BLaER1 (cell line): ENCODE data around the gene SLC38A6.
"Not testable (repeated sequence)": the region's sequence is repeated elsewhere in the genome, so short reads cannot be mapped to it uniquely, and the experiment has no call there.

Experiments
- H3K27ac ChIP-seq: shearing (Covaris generic); formaldehyde crosslinking; 2 replicates; pipeline ENCODE4 v1.8.1; 2022
- H3K27me3 ChIP-seq: shearing (Covaris generic); formaldehyde crosslinking; 2 replicates; pipeline ENCODE4 v1.8.1; 2022
- H3K36me3 ChIP-seq: shearing (Covaris generic); formaldehyde crosslinking; 2 replicates; pipeline ENCODE4 v1.8.1; 2022
- H3K4me1 ChIP-seq: shearing (Covaris generic); formaldehyde crosslinking; 2 replicates; pipeline ENCODE4 v1.8.1; 2022
- H3K4me2 ChIP-seq: shearing (Covaris generic); formaldehyde crosslinking; 2 replicates; pipeline ENCODE4 v1.8.1; 2022
- H3K4me3 ChIP-seq: shearing (Covaris generic); formaldehyde crosslinking; 2 replicates; pipeline ENCODE4 v1.8.1; 2022
- H3K9ac ChIP-seq: shearing (Covaris generic); formaldehyde crosslinking; 2 replicates; pipeline ENCODE4 v1.8.1; 2022
- H3K9me3 ChIP-seq: shearing (Covaris generic); formaldehyde crosslinking; 2 replicates; pipeline ENCODE4 v1.8.1; 2022
- H4K20me1 ChIP-seq: shearing (Covaris generic); formaldehyde crosslinking; 2 replicates; pipeline ENCODE4 v1.8.1; 2022
- Cebpa-rat ChIP-seq: shearing (Covaris generic); IDR thresholded peaks from 2 replicates; pipeline ENCODE4 v1.8.1; 2022

SLC38A6 gene

DNA sequence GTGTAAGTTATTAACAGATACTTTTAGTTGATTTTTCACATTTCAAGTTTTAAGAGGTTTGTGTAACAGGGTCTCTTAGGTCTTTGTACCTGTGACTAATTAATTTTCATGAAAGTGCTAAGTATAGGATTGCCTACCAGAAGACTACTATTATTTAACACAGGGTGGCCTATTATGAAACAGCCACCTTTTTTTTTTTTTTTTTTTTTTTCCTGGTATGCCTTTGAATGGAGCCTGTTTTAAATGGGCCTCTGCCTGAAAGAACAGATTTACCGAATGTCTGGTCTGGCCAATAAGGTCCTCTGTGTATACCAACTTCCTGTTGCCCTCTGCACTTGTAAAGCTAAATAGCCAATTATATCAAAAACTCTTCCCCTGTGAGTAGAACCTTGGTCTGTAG, 62.5 kb downstream of the SLC38A6 start:
- Histone ChIP-seq H3K27ac (no peak overlapping the region), H3K4me1 (no peaks in the 10 kb centered on the region), H4K20me1 (no peaks in the 10 kb centered on the region), H3K4me3 (no peak overlapping the region), H3K36me3 (no peaks in the 10 kb centered on the region), H3K9me3 (no peaks in the 10 kb centered on the region), H3K4me2 (no peak overlapping the region), H3K9ac (no peak overlapping the region), H3K27me3 (no peaks in the 10 kb centered on the region)
- TF ChIP-seq Cebpa-rat: no peak

GRCh38 chr14:61047021-61047420, 66.0 kb downstream of the SLC38A6 start:
- TF ChIP-seq Cebpa-rat: no peak
- no peaks in the 10 kb centered on the region for H3K9me3 ChIP-seq
- H3K4me1 ChIP-seq: no peaks in the 10 kb centered on the region
- H3K36me3 ChIP-seq: no peaks in the 10 kb centered on the region
- H3K27me3 ChIP-seq: no peaks in the 10 kb centered on the region
- no peak overlapping the region for H3K4me2 ChIP-seq
- no peaks in the 10 kb centered on the region for H4K20me1 ChIP-seq
- H3K27ac ChIP-seq: no peak overlapping the region
- H3K4me3 ChIP-seq: no peak overlapping the region
- no peak overlapping the region for H3K9ac ChIP-seq

GRCh38 chr14:61048640-61049039, 67.6 kb downstream of the SLC38A6 start:
- no peak for TF ChIP-seq Cebpa-rat
- Histone ChIP-seq H3K4me2 (no peak overlapping the region), H3K27ac (no peak overlapping the region)

GRCh38 chr14:61050417-61050816, 69.4 kb downstream of the SLC38A6 start:
- Histone ChIP-seq H3K9me3 (peaks cover 17% of the 10 kb centered on the region), H3K36me3 (no peaks in the 10 kb centered on the region)
- no peak for TF ChIP-seq Cebpa-rat

More at GRCh38 chr14:61048640-61049039, 67.6 kb downstream of the SLC38A6 start:
- Histone ChIP-seq H3K9ac (no peak overlapping the region), H3K9me3 (peaks cover 6% of the 10 kb centered on the region; the same call in 1 of the 2 replicates), H3K27me3 (no peaks in the 10 kb centered on the region), H3K36me3 (no peaks in the 10 kb centered on the region), H4K20me1 (no peaks in the 10 kb centered on the region), H3K4me3 (no peak overlapping the region), H3K4me1 (no peaks in the 10 kb centered on the region)

DNA sequence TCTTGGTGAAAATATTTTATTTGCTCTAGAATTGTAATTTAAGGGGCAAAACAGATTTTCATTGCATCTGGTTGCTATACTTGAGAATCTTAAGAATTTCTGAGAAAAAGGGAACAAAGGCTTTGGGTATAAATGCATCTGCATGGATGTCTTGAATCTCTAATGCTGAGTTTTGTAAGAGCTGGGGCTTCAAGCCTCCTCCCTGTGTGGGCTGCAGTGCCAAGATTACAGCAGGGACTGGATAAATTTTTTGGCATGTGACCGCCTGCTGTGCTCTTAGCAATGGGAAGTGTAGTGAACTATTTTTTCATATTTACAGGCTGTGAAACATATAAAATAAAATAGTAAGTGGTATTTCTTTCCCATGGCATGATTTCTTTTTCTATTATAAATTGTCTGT, 70.0 kb downstream of the SLC38A6 start:
- no peak overlapping the region for H3K27ac ChIP-seq
- H4K20me1 ChIP-seq: no peaks in the 10 kb centered on the region
- H3K4me3 ChIP-seq: no peak overlapping the region
- H3K9me3 ChIP-seq: peaks cover 17% of the 10 kb centered on the region
- no peaks in the 10 kb centered on the region for H3K27me3 ChIP-seq
- H3K9ac ChIP-seq: no peak overlapping the region
- H3K36me3 ChIP-seq: no peaks in the 10 kb centered on the region
- H3K4me2 ChIP-seq: no peak overlapping the region
- no peaks in the 10 kb centered on the region for H3K4me1 ChIP-seq
- no peak for TF ChIP-seq Cebpa-rat

More at GRCh38 chr14:61050417-61050816, 69.4 kb downstream of the SLC38A6 start:
- H3K27me3 ChIP-seq: no peaks in the 10 kb centered on the region
- H4K20me1 ChIP-seq: no peaks in the 10 kb centered on the region
- H3K9ac ChIP-seq: no peak overlapping the region
- H3K4me2 ChIP-seq: no peak overlapping the region
- H3K27ac ChIP-seq: no peak overlapping the region
- H3K4me1 ChIP-seq: no peaks in the 10 kb centered on the region
- no peak overlapping the region for H3K4me3 ChIP-seq

DNA sequence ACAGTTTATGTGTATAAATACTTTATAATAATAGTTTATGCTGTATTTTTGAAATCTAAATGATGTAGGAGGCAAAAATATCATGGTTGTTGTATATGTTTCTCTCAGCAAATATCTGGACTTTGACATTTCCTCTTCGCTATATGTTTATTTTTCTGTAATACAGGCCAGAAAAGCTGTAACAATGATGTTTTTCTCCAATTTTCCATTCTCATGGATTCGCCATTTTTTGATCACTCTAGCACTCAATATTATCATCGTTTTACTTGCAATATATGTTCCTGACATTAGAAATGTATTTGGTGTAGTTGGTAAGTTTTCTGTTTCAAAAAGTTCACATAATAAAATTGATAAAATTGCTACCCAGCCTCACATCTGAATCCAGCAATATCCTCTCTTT, 70.6 kb downstream of the SLC38A6 start:
- H3K27me3 ChIP-seq: no peaks in the 10 kb centered on the region
- H3K27ac ChIP-seq: no peak overlapping the region
- no peak for TF ChIP-seq Cebpa-rat
- no peaks in the 10 kb centered on the region for H3K4me1 ChIP-seq
- no peaks in the 10 kb centered on the region for H3K36me3 ChIP-seq
- H4K20me1 ChIP-seq: no peaks in the 10 kb centered on the region
- peaks cover 17% of the 10 kb centered on the region for H3K9me3 ChIP-seq
- H3K4me2 ChIP-seq: no peak overlapping the region
- H3K4me3 ChIP-seq: no peak overlapping the region
- no peak overlapping the region for H3K9ac ChIP-seq

GRCh38 chr14:61063461-61063860, 82.4 kb downstream of the SLC38A6 start:
- H3K27ac ChIP-seq: no peak overlapping the region
- H3K4me1 ChIP-seq: no peaks in the 10 kb centered on the region
- no peaks in the 10 kb centered on the region for H3K9me3 ChIP-seq
- H3K9ac ChIP-seq: no peak overlapping the region
- H3K4me3 ChIP-seq: no peak overlapping the region
- no peaks in the 10 kb centered on the region for H4K20me1 ChIP-seq
- no peak overlapping the region for H3K4me2 ChIP-seq
- H3K27me3 ChIP-seq: no peaks in the 10 kb centered on the region
- TF ChIP-seq Cebpa-rat: no peak
- no peaks in the 10 kb centered on the region for H3K36me3 ChIP-seq

GRCh38 chr14:61064210-61064609, 83.2 kb downstream of the SLC38A6 start:
- Histone ChIP-seq H3K4me3 (no peak overlapping the region), H3K27ac (no peak overlapping the region), H3K4me1 (no peaks in the 10 kb centered on the region), H3K9ac (no peak overlapping the region), H3K36me3 (no peaks in the 10 kb centered on the region), H3K4me2 (no peak overlapping the region), H3K27me3 (no peaks in the 10 kb centered on the region), H4K20me1 (no peaks in the 10 kb centered on the region), H3K9me3 (no peaks in the 10 kb centered on the region)
- TF ChIP-seq Cebpa-rat: no peak

GRCh38 chr14:61064856-61065255, 83.8 kb downstream of the SLC38A6 start:
- no peaks in the 10 kb centered on the region for H3K36me3 ChIP-seq
- no peaks in the 10 kb centered on the region for H3K9me3 ChIP-seq
- H3K27ac ChIP-seq: no peak overlapping the region
- no peaks in the 10 kb centered on the region for H3K4me1 ChIP-seq
- H3K4me3 ChIP-seq: no peak overlapping the region
- H3K27me3 ChIP-seq: no peaks in the 10 kb centered on the region
- TF ChIP-seq Cebpa-rat: no peak
- no peak overlapping the region for H3K4me2 ChIP-seq
- H4K20me1 ChIP-seq: no peaks in the 10 kb centered on the region
- H3K9ac ChIP-seq: no peak overlapping the region

- Histone ChIP-seq H4K20me1 (no peaks in the 10 kb centered on the region), H3K4me2 (no peak overlapping the region), H3K27me3 (no peaks in the 10 kb centered on the region), H3K36me3 (no peaks in the 10 kb centered on the region), H3K4me1 (no peaks in the 10 kb centered on the region), H3K9ac (no peak overlapping the region), H3K9me3 (no peaks in the 10 kb centered on the region), H3K27ac (no peak overlapping the region), H3K4me3 (no peak overlapping the region)
- TF ChIP-seq Cebpa-rat: no peak
These were observed 84.6 kb downstream of the SLC38A6 start for GRCh38 chr14:61065656-61066055.

DNA sequence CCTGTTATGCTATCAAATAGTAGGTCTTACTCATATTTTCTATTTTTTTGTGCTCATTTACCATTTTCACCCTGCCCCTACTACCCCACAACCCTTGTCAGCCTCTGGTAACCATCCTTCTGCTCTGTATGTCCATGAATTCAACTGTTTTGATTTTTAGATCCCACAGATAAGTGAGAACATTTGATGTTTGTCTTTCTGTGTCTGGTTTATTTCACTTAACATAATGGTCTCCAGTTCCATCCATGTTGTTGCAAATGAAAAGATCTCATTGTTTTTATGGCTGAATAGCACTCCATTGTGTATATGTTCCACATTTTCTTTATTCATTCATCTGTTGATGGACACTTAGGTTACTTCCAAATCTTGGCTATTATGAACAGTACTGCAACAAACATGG, 91.4 kb downstream of the SLC38A6 start:
- H4K20me1 ChIP-seq, H3K4me2 ChIP-seq, H3K36me3 ChIP-seq, H3K27me3 ChIP-seq, H3K27ac ChIP-seq, H3K4me1 ChIP-seq, H3K9ac ChIP-seq, H3K4me3 ChIP-seq, H3K9me3 ChIP-seq: not testable (repeated sequence)
